ENCODE results near the gene FBLN5. TPM values are rescaled to one million over a fixed set of nuclear protein-coding genes. Genes with fewer than 3 reads are reported as not detected.
A peak's percentile ranks its signal among the peaks of the same experiment; 100 is the strongest.
"Not testable (repeated sequence)": the region's sequence is repeated elsewhere in the genome, so short reads cannot be mapped to it uniquely, and the experiment has no call there.

The FBLN5 gene
- total and polyA plus RNA-seq, 4 donors: 3.9 to 21.8 (median 14.8) TPM

DNA sequence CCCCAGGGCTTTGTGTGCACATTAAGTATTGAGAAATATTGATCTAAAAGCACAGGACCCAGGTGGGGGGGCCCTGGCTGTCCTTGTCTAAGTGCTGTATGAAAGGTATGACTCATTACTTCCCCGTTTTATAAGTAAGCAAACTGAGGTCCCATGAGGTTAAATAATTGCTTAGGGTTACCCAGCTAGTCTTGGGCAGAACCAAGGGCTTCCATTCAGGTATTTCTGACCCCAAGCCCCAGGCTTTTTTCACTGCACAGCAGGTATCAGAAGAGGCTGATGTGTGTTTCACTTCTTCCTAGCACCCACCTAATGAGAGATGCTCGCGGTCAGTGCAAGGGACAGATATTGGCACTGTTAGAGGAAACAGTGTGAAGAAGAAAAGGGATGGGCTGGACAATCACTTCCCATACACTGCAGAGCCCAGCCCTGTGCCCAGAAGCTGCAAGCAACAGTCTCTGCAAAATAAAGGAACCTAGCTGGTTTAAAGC is 75.4 kb downstream of the FBLN5 start:
- H3K4me3 ChIP-seq (ENCODE audit: low read depth in 1 of 3, low read length in 3 of 3): no peak overlapping the region
- DNase-seq (ENCODE audit: low spot score): no peak
- no peaks in the 10 kb centered on the region for H3K9me3 ChIP-seq (ENCODE audit: control insufficient read depth in 4 of 4, low read length in 3 of 4)
- H3K9ac ChIP-seq (ENCODE audit: low read depth in 1 of 2, low read length in 2 of 2): no peak overlapping the region
- 58% methylated on average over 3 of the region's 3 CpGs for WGBS
- peaks cover 0 to 2% (median 0%) of the 10 kb centered on the region in 4 donors for H3K36me3 ChIP-seq (ENCODE audit: control insufficient read depth in 4 of 4, insufficient read depth in 3 of 4, low read depth in 1 of 4, low read length in 3 of 4)
- peaks cover 2 to 35% (median 21%) of the 10 kb centered on the region in 4 donors for H3K4me1 ChIP-seq (ENCODE audit: control insufficient read depth in 4 of 4, insufficient read depth in 4 of 4, low read length in 3 of 4)
- TF ChIP-seq RXRA (IDR thresholded peaks at IDR 0.05) (peak in 1 of 2 donors; percentile 8), RAD21 (IDR thresholded peaks at IDR 0.05) (no peak), JUND (IDR thresholded peaks at IDR 0.05) (peak; percentile 40 to 69)
- H3K27me3 ChIP-seq (ENCODE audit: control insufficient read depth in 4 of 4, insufficient read depth in 4 of 4, low read length in 3 of 4): no peaks in the 10 kb centered on the region
- peak overlapping the region; percentile 11 to 32 for H3K27ac ChIP-seq (ENCODE audit: low read depth in 1 of 2, low read length in 2 of 2)

GRCh38 chr14:91871401-91871800 is 76.1 kb downstream of the FBLN5 start:
- H3K4me3 ChIP-seq (ENCODE audit: low read depth in 1 of 3, low read length in 3 of 3); DNase-seq (ENCODE audit: low spot score); H3K27me3 ChIP-seq (ENCODE audit: control insufficient read depth in 4 of 4, insufficient read depth in 4 of 4, low read length in 3 of 4); H3K36me3 ChIP-seq (ENCODE audit: control insufficient read depth in 4 of 4, insufficient read depth in 3 of 4, low read depth in 1 of 4, low read length in 3 of 4); H3K9ac ChIP-seq (ENCODE audit: low read depth in 1 of 2, low read length in 2 of 2); H3K27ac ChIP-seq (ENCODE audit: low read depth in 1 of 2, low read length in 2 of 2); H3K9me3 ChIP-seq (ENCODE audit: control insufficient read depth in 4 of 4, low read length in 3 of 4): not testable (repeated sequence)
- H3K4me1 ChIP-seq (ENCODE audit: control insufficient read depth in 4 of 4, insufficient read depth in 4 of 4, low read length in 3 of 4): peaks cover 2 to 35% (median 21%) of the 10 kb centered on the region in 4 donors
- WGBS: 93% methylated on average over 4 of the region's 4 CpGs

- peaks cover 2 to 35% (median 20%) of the 10 kb centered on the region in 4 donors for H3K4me1 ChIP-seq (ENCODE audit: control insufficient read depth in 4 of 4, insufficient read depth in 4 of 4, low read length in 3 of 4)
- WGBS: 78% methylated on average over 2 of the region's 2 CpGs
- no peaks in the 10 kb centered on the region for H3K9me3 ChIP-seq (ENCODE audit: control insufficient read depth in 4 of 4, low read length in 3 of 4)
- no peak overlapping the region for H3K9ac ChIP-seq (ENCODE audit: low read depth in 1 of 2, low read length in 2 of 2)
- DNase-seq (ENCODE audit: low spot score): no peak
- H3K27ac ChIP-seq (ENCODE audit: low read depth in 1 of 2, low read length in 2 of 2): no peak overlapping the region
- TF ChIP-seq, protein P1, sequence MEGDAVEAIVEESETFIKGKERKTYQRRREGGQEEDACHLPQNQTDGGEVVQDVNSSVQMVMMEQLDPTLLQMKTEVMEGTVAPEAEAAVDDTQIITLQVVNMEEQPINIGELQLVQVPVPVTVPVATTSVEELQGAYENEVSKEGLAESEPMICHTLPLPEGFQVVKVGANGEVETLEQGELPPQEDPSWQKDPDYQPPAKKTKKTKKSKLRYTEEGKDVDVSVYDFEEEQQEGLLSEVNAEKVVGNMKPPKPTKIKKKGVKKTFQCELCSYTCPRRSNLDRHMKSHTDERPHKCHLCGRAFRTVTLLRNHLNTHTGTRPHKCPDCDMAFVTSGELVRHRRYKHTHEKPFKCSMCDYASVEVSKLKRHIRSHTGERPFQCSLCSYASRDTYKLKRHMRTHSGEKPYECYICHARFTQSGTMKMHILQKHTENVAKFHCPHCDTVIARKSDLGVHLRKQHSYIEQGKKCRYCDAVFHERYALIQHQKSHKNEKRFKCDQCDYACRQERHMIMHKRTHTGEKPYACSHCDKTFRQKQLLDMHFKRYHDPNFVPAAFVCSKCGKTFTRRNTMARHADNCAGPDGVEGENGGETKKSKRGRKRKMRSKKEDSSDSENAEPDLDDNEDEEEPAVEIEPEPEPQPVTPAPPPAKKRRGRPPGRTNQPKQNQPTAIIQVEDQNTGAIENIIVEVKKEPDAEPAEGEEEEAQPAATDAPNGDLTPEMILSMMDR (IDR thresholded peaks at IDR 0.05; ENCODE audit: low read depth, low read length, missing input control): no peak
- TF ChIP-seq, protein P2, sequence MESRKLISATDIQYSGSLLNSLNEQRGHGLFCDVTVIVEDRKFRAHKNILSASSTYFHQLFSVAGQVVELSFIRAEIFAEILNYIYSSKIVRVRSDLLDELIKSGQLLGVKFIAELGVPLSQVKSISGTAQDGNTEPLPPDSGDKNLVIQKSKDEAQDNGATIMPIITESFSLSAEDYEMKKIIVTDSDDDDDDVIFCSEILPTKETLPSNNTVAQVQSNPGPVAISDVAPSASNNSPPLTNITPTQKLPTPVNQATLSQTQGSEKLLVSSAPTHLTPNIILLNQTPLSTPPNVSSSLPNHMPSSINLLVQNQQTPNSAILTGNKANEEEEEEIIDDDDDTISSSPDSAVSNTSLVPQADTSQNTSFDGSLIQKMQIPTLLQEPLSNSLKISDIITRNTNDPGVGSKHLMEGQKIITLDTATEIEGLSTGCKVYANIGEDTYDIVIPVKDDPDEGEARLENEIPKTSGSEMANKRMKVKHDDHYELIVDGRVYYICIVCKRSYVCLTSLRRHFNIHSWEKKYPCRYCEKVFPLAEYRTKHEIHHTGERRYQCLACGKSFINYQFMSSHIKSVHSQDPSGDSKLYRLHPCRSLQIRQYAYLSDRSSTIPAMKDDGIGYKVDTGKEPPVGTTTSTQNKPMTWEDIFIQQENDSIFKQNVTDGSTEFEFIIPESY (IDR thresholded peaks at IDR 0.05): no peak
- no peaks in the 10 kb centered on the region for H3K27me3 ChIP-seq (ENCODE audit: control insufficient read depth in 4 of 4, insufficient read depth in 4 of 4, low read length in 3 of 4)
- no peak overlapping the region for H3K4me3 ChIP-seq (ENCODE audit: low read depth in 1 of 3, low read length in 3 of 3)
- peaks cover 0 to 2% (median 0%) of the 10 kb centered on the region in 4 donors for H3K36me3 ChIP-seq (ENCODE audit: control insufficient read depth in 4 of 4, insufficient read depth in 3 of 4, low read depth in 1 of 4, low read length in 3 of 4)
Observed at GRCh38 chr14:91870890-91871289, 76.6 kb downstream of the FBLN5 start.

- DNase-seq (ENCODE audit: low spot score): no peak
- H3K9me3 ChIP-seq (ENCODE audit: control insufficient read depth in 4 of 4, low read length in 3 of 4): no peaks in the 10 kb centered on the region
- WGBS: 69% methylated on average over 16 of the region's 16 CpGs
- H3K27me3 ChIP-seq (ENCODE audit: control insufficient read depth in 4 of 4, insufficient read depth in 4 of 4, low read length in 3 of 4): no peaks in the 10 kb centered on the region
- no peaks in the 10 kb centered on the region for H3K36me3 ChIP-seq (ENCODE audit: control insufficient read depth in 4 of 4, insufficient read depth in 3 of 4, low read depth in 1 of 4, low read length in 3 of 4)
- no peak overlapping the region for H3K4me3 ChIP-seq (ENCODE audit: low read depth in 1 of 3, low read length in 3 of 3)
- peaks cover 2 to 30% (median 17%) of the 10 kb centered on the region in 4 donors for H3K4me1 ChIP-seq (ENCODE audit: control insufficient read depth in 4 of 4, insufficient read depth in 4 of 4, low read length in 3 of 4)
- TF ChIP-seq EGR1 (IDR thresholded peaks at IDR 0.05; ENCODE audit: low read depth in 2 of 2) (no peak), JUND (IDR thresholded peaks at IDR 0.05) (no peak)
- H3K9ac ChIP-seq (ENCODE audit: low read depth in 1 of 2, low read length in 2 of 2): no peak overlapping the region
- H3K27ac ChIP-seq (ENCODE audit: low read depth in 1 of 2, low read length in 2 of 2): peak overlapping the region; percentile 32 to 46
Observed at GRCh38 chr14:91870001-91870400, 77.5 kb downstream of the FBLN5 start.

Measured in liver (tissue), 9 donors.